ENCODE data around the gene RGPD3. TPM values are rescaled to one million over a fixed set of nuclear protein-coding genes. Genes with fewer than 3 reads are reported as not detected.
"Not testable (repeated sequence)": the region's sequence is repeated elsewhere in the genome, so short reads cannot be mapped to it uniquely, and the experiment has no call there.

RGPD3 gene
- total RNA-seq, 1 donor from 2014 or later = 0.17 TPM

DNA sequence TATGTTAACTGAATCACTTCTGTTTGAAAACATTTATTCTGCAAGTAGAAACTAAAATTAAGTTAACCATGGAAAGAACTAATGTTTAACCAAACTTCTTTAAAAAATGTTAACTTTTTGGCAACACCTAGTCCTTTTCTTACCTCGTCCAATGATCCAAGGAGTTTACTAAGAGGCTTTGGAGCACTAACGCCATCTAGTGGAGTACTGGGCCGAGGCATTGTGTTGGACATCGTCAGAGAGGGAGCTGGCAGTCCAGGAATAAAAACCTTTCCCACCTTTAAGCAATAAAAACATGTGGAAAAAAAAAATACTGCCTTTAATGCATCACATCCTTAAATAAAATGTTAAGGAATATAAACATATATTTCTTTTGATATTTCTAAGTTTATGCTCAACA is 2.4 kb upstream of the RGPD3 start:
- TF ChIP-seq, protein P1, sequence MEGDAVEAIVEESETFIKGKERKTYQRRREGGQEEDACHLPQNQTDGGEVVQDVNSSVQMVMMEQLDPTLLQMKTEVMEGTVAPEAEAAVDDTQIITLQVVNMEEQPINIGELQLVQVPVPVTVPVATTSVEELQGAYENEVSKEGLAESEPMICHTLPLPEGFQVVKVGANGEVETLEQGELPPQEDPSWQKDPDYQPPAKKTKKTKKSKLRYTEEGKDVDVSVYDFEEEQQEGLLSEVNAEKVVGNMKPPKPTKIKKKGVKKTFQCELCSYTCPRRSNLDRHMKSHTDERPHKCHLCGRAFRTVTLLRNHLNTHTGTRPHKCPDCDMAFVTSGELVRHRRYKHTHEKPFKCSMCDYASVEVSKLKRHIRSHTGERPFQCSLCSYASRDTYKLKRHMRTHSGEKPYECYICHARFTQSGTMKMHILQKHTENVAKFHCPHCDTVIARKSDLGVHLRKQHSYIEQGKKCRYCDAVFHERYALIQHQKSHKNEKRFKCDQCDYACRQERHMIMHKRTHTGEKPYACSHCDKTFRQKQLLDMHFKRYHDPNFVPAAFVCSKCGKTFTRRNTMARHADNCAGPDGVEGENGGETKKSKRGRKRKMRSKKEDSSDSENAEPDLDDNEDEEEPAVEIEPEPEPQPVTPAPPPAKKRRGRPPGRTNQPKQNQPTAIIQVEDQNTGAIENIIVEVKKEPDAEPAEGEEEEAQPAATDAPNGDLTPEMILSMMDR (conservative IDR thresholded peaks at IDR 0.05) = peak; percentile 64
- not testable (repeated sequence) for H3K4me3 Mint-ChIP-seq

GRCh38 chr2:106467516-106467915 is 697 bp downstream of the RGPD3 start:
- not testable (repeated sequence) for H3K4me1 Mint-ChIP-seq (ENCODE audit: unreplicated experiment); H3K27ac Mint-ChIP-seq; H3K9me3 Mint-ChIP-seq; DNase-seq (ENCODE audit: extremely low spot score, unreplicated experiment); H3K36me3 Mint-ChIP-seq; H3K4me3 Mint-ChIP-seq; H3K27me3 Mint-ChIP-seq

More for the DNA sequence above, 2.4 kb upstream of the RGPD3 start:
- DNase-seq (ENCODE audit: extremely low spot score, unreplicated experiment); H3K36me3 Mint-ChIP-seq; H3K27ac Mint-ChIP-seq; H3K27me3 Mint-ChIP-seq; H3K9me3 Mint-ChIP-seq; H3K4me1 Mint-ChIP-seq (ENCODE audit: unreplicated experiment): not testable (repeated sequence)

- not testable (repeated sequence) for H3K4me1 Mint-ChIP-seq (ENCODE audit: unreplicated experiment); H3K27me3 Mint-ChIP-seq; DNase-seq (ENCODE audit: extremely low spot score, unreplicated experiment); H3K27ac Mint-ChIP-seq; H3K36me3 Mint-ChIP-seq; H3K9me3 Mint-ChIP-seq; H3K4me3 Mint-ChIP-seq
- TF ChIP-seq, protein P1 (conservative IDR thresholded peaks at IDR 0.05) = peak; percentile 47
These were observed 6.3 kb downstream of the RGPD3 start for GRCh38 chr2:106461882-106462281.

DNA sequence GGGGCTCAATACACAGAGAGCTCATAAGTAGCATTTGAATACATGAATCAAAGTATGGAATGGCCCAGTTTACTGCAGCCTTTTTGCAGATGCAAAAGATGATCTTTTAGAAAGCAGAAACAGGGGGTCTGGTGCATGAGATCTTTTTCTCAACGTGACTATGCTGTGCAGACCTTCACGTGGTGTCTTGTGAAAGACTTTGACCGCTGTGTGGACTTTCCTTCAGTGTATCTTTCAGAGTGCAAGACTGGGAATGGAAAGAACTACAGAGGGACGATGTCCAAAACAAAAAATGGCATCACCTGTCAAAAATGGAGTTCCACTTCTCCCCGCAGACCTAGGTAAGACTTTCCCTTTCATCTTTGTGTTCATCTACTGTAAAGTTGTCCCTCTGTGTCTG is 77.5 kb downstream of the RGPD3 start:
- DNase-seq (ENCODE audit: extremely low spot score, unreplicated experiment); H3K9me3 Mint-ChIP-seq; H3K27ac Mint-ChIP-seq; H3K4me1 Mint-ChIP-seq (ENCODE audit: unreplicated experiment); H3K27me3 Mint-ChIP-seq; H3K36me3 Mint-ChIP-seq; H3K4me3 Mint-ChIP-seq: not testable (repeated sequence)

DNA sequence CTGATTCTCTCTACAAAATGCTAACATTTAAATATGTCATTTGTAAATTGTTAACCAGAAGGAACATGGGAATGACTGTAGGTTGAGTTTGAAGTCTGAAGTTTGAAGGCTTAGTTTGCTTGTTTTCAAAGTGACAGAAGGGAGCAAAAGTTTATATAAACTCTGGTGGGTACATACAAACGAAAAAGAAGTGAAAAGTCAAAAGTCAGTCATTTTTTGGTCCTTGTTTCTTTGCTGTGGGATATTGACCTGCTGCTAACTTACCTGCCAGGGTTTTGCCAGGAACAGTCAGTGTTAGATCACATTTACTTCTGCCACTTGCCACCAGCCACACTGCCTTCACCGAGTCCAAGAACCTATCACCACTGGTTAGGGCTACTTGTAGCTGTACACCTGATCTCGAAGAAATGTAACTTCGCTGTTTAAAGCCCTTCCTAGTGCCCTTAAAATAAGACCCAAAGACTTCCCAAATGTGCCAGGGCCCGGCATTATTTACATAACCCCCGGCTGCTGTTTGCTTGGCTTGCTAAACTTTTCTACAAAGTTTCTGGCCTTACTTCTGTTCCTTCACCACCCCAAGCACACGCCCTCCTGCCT is 79.3 kb downstream of the RGPD3 start:
- H3K4me1 Mint-ChIP-seq (ENCODE audit: unreplicated experiment); DNase-seq (ENCODE audit: extremely low spot score, unreplicated experiment); H3K27ac Mint-ChIP-seq; H3K27me3 Mint-ChIP-seq; H3K9me3 Mint-ChIP-seq; H3K4me3 Mint-ChIP-seq; H3K36me3 Mint-ChIP-seq: not testable (repeated sequence)

GRCh38 chr2:106384548-106384947 is 83.7 kb downstream of the RGPD3 start:
- H3K9me3 Mint-ChIP-seq; DNase-seq (ENCODE audit: extremely low spot score, unreplicated experiment); H3K27me3 Mint-ChIP-seq; H3K36me3 Mint-ChIP-seq; H3K4me1 Mint-ChIP-seq (ENCODE audit: unreplicated experiment): not testable (repeated sequence)
- peak overlapping the region; percentile 28 for H3K4me3 Mint-ChIP-seq
- peak overlapping the region; percentile 23 for H3K27ac Mint-ChIP-seq

- not testable (repeated sequence) for H3K27me3 Mint-ChIP-seq; DNase-seq (ENCODE audit: extremely low spot score, unreplicated experiment); H3K9me3 Mint-ChIP-seq; H3K36me3 Mint-ChIP-seq; H3K4me1 Mint-ChIP-seq (ENCODE audit: unreplicated experiment); H3K27ac Mint-ChIP-seq; H3K4me3 Mint-ChIP-seq
These were observed 86.3 kb downstream of the RGPD3 start for GRCh38 chr2:106381867-106382266.

DNA sequence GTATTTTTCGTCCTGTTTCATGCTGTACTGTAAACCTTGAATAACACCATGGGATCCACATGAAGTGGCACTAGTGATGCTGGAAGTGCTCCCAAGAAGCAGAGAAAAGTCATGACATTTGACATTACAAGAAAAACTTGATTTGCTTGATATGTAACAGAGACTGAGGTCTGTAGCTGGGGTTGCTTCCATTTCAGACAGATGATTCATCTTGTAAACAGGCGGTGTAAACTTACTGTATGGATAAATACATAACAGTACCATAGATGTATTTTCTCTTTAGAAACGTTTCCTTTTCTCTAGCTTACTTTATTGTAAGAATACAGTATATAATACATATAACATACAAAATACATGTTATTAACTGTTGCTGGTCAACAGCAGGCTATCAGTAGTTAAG is 88.6 kb downstream of the RGPD3 start:
- H3K36me3 Mint-ChIP-seq; H3K27me3 Mint-ChIP-seq; H3K4me3 Mint-ChIP-seq; H3K27ac Mint-ChIP-seq; H3K9me3 Mint-ChIP-seq; H3K4me1 Mint-ChIP-seq (ENCODE audit: unreplicated experiment); DNase-seq (ENCODE audit: extremely low spot score, unreplicated experiment): not testable (repeated sequence)

DNA sequence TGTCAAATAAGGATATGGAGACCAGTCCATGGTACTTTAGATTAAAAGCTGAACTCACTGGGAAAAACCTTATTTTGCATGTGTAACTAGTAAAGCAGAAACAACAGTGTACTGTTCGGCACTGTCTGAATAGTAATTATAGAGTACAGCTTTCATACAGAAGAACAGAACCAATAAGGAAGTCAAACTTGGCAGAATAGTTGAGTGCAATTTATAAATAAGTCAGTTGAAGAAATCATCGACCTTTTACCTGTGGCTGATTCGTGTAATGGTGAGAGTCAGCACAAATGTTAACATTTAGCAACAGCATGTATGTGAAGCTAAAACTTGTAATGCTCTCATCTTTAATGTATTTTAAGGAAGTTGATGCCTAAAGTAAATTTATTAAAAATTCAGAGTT is 99.0 kb downstream of the RGPD3 start:
- not testable (repeated sequence) for H3K9me3 Mint-ChIP-seq; H3K4me1 Mint-ChIP-seq (ENCODE audit: unreplicated experiment); H3K27me3 Mint-ChIP-seq; DNase-seq (ENCODE audit: extremely low spot score, unreplicated experiment); H3K4me3 Mint-ChIP-seq; H3K36me3 Mint-ChIP-seq; H3K27ac Mint-ChIP-seq

Data from type B pancreatic cell (in vitro differentiated cells).